K562 treated with DMSO at 1 percent for 24 hours (cell line): ENCODE results near the gene ZNF292. TPM values are rescaled to one million over a fixed set of nuclear protein-coding genes. Genes with fewer than 3 reads are reported as not detected.

Experiments used
- total RNA-seq: library from RNA; unstranded; fragments of 300-600 nt; gene quantifications from 2 replicates; pipeline ENCODE4 v1.2.3, GENCODE V29; 2022; ENCODE audit warnings: low read depth; ENCODE audit not compliant: insufficient read depth

The ZNF292 gene
- total RNA-seq: 3.8 and 5.0 TPM in 2 replicates

GRCh38 chr6:87154993-87155841 lies at the start of gene ZNF292:
Gene ZNF292, plus strand, starts transcription at chr6:87155565. Its CDS starts 27 bp downstream, at chr6:87155592.

Other genes with a start within 250 kb of the ZNF292 start
- gene HTR1E, start 218.0 kb upstream of the ZNF292 start, total RNA-seq: not detected in 2 replicates
- not detected in 2 replicates for gene CGA, start 60.5 kb upstream of the ZNF292 start, total RNA-seq
- 2.0 and 2.6 TPM in 2 replicates for gene SMIM8, start 167.0 kb downstream of the ZNF292 start, total RNA-seq
- gene GJB7, start 173.7 kb downstream of the ZNF292 start, total RNA-seq: 0.30 TPM in 1 of 2 replicates, not detected in the other
- 0.41 and 0.63 TPM in 2 replicates for gene C6orf163, start 189.2 kb downstream of the ZNF292 start, total RNA-seq